HepG2 (cell line): ENCODE measurements around the gene BAIAP2L2. TPM values are rescaled to one million over a fixed set of nuclear protein-coding genes. Genes with fewer than 3 reads are reported as not detected.

Experiments used
- MAFK ChIP-seq, 2 experiments: IDR thresholded peaks in 1 of 2; conservative IDR thresholded peaks in 1 of 2; 2 replicates each; pipeline ENCODE4 v1.6.1; 2011; ENCODE audit warnings: improper control_type of control experiment in 2 of 2, low read length in 2 of 2
- MIER3 ChIP-seq: IDR thresholded peaks from 2 replicates; pipeline ENCODE4 v1.6.1; 2016; ENCODE audit warnings: missing compliant biosample characterization, borderline replicate concordance
- MXD4 ChIP-seq: IDR thresholded peaks from 2 replicates; pipeline ENCODE4 v1.6.1; 2016; ENCODE audit warnings: mild to moderate bottlenecking, missing biosample characterization, missing genetic modification reagents
- NR1H2 ChIP-seq: sonication (generic); formaldehyde crosslinking; IDR thresholded peaks from 2 replicates; pipeline ENCODE4 v1.8.1; 2022; ENCODE audit warnings: low read depth, missing genetic modification reagents, borderline replicate concordance
- PCBP1 ChIP-seq: fragments of 200-400 bp; formaldehyde crosslinking; IDR thresholded peaks from 2 replicates; pipeline ENCODE4 v1.6.1; 2017; ENCODE audit warnings: mild to moderate bottlenecking, low read depth, low read length, borderline replicate concordance
- PHF20 ChIP-seq: sonication (generic); formaldehyde crosslinking; IDR thresholded peaks from 2 replicates; pipeline ENCODE4 v1.5.0; 2020; ENCODE audit warnings: mild to moderate bottlenecking, missing genetic modification reagents
- PLRG1 ChIP-seq: fragments of 450-650 bp; conservative IDR thresholded peaks from 2 replicates; pipeline ENCODE4 v1.6.1; 2016
- SP140L ChIP-seq: sonication (generic); formaldehyde crosslinking; IDR thresholded peaks from 2 replicates; pipeline ENCODE4 v1.4.0; 2020; ENCODE audit warnings: missing genetic modification reagents, borderline replicate concordance
- SP4 ChIP-seq: sonication (generic); formaldehyde crosslinking; IDR thresholded peaks from 2 replicates; pipeline ENCODE4 v1.8.1; 2023; ENCODE audit warnings: mild to moderate bottlenecking, missing genetic modification reagents
- SRY ChIP-seq: sonication (generic); formaldehyde crosslinking; IDR thresholded peaks from 2 replicates; pipeline ENCODE4 v1.8.0; 2022; ENCODE audit warnings: mild to moderate bottlenecking, missing genetic modification reagents
- ZBTB38 ChIP-seq: sonication (generic); formaldehyde crosslinking; IDR thresholded peaks from 2 replicates; pipeline ENCODE4 v1.5.1; 2020; ENCODE audit warnings: mild to moderate bottlenecking, missing genetic modification reagents
- ZKSCAN1 ChIP-seq: fragments of 150-350 bp; IDR thresholded peaks from 2 replicates; pipeline ENCODE4 v1.6.1; 2014; ENCODE audit warnings: low read length
- ZNF24 ChIP-seq: fragments of 450-650 bp; IDR thresholded peaks from 2 replicates; pipeline ENCODE4 v1.6.1; 2017; ENCODE audit warnings: antibody characterized with exemption, mild to moderate bottlenecking
- ZNF557 ChIP-seq: sonication (generic); formaldehyde crosslinking; IDR thresholded peaks from 2 replicates; pipeline ENCODE4 v1.4.0; 2020; ENCODE audit warnings: missing genetic modification reagents
- ZNF75D ChIP-seq: sonication (generic); formaldehyde crosslinking; IDR thresholded peaks from 2 replicates; pipeline ENCODE4 v1.8.1; 2023; ENCODE audit warnings: missing genetic modification reagents, mild to moderate bottlenecking, borderline replicate concordance
- ZSCAN29 ChIP-seq: sonication (generic); formaldehyde crosslinking; conservative IDR thresholded peaks from 2 replicates; pipeline ENCODE4 v1.4.0; 2020; ENCODE audit warnings: mild to moderate bottlenecking, missing genetic modification reagents
- ZSCAN9 ChIP-seq: IDR thresholded peaks from 2 replicates; pipeline ENCODE4 v1.6.1; 2016; ENCODE audit warnings: borderline replicate concordance
- polyA plus RNA-seq, 8 experiments: library from polyadenylated mRNA; depleted of rRNA in 3 of 8; stranded (reverse) in 7 of 8; unstranded in 1 of 8; fragments of >200 nt; fragmentation: Illumina TruSeq in 4 of 8; extraction: Trizol in 4 of 8; gene quantifications; 2 replicates each; pipeline versions ENCODE4 v1.2.1 to v1.2.3, GENCODE V29; 2011 to 2016; ENCODE audit warnings: low read depth in 4 of 8, missing spikeins in 1 of 8, mixed read lengths in 1 of 8; ENCODE audit not compliant: insufficient read depth in 1 of 8
- total RNA-seq, 5 experiments: library from RNA; depleted of rRNA; stranded (reverse); fragments of >200 nt; fragmentation: Illumina TruSeq; extraction: Trizol; gene quantifications; 2 replicates each; pipeline ENCODE4 v1.2.3, GENCODE V29; 2016; ENCODE audit warnings: low read depth in 1 of 5
- TF ChIP-seq, protein P1 (sequence below): IDR thresholded peaks from 2 replicates; pipeline ENCODE4 v1.6.1; 2016
- TF ChIP-seq, protein P2 (sequence below): sonication (generic); formaldehyde crosslinking; IDR thresholded peaks from 2 replicates; pipeline ENCODE4 v1.4.0; 2020; ENCODE audit warnings: missing genetic modification reagents
- TF ChIP-seq, protein P3 (sequence below): IDR thresholded peaks from 2 replicates; pipeline ENCODE4 v1.6.1; 2016; ENCODE audit warnings: missing genetic modification reagents, missing compliant biosample characterization
- TF ChIP-seq, protein P4 (sequence below): sonication (generic); formaldehyde crosslinking; conservative IDR thresholded peaks from 2 replicates; pipeline ENCODE4 v1.8.1; 2023; ENCODE audit warnings: missing genetic modification reagents
- TF ChIP-seq, protein P5 (sequence below): IDR thresholded peaks from 2 replicates; pipeline ENCODE4 v1.6.1; 2016; ENCODE audit warnings: low read depth
- TF ChIP-seq, protein P6 (sequence below): IDR thresholded peaks from 2 replicates; pipeline ENCODE4 v1.6.1; 2018; ENCODE audit warnings: missing genetic modification reagents

Gene BAIAP2L2
- total and polyA plus RNA-seq, 2 of the 13 experiments (the other 11 are each of a cell fraction or from before 2014, with no cell fraction given), result 4.4 to 7.5 TPM

DNA sequence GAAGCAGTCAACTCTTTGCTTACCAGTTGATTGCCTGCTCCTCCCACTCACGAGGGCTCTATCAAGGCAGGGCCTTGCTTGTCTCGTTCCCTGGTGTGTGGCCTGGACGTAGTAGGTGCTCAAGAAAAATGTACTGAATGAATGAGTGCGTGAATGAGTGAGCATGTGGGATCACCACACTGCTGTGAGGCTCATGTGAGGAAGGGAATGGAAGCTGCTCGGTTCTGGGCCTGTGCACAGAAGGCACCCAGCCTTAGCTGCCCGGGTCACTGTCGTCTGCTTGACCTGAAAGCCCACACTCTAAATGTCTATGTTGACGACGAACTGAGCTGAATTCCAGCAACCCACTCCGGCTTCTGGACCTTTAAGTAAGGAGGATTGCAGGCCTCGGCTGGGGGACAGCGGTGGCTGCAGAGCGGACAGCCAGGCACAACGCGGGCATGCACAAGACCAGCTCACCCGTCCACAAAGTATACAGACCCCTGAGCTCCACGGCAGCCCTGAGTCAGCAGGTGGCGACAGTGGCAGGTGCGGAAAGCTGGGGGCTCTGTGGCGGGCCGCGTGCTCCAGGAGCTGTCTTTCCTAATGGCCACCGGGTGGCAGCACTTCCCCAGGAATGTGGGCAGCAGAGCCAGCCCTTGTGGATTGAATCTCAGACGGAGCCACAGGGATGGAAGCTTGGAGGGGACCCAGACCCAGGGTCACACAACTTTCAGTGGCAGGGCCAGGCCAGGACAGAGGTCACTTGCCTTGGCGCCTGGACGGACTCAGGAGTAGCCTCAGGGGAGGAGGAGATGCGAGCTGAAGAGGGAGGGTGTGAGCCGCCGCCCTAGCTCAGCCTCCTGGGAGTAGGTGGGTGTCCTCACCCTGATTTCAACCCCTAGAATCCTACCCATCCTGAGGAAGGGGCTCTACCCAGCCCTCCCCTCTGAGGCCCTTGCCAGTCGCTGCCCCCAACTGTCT, 58.3 kb downstream of the BAIAP2L2 start (continued):
- TF ChIP-seq PHF20 (CRISPR knock-in tag) (no peak), ZKSCAN1 (no peak), ZSCAN29 (no peak), MAFK (conservative IDR thresholded peaks at IDR 0.05 in 1 of 2, IDR thresholded peaks at IDR 0.05 in 1 of 2; ENCODE audit: low read length in 2 of 2) (peak; percentile 70 to 72), PCBP1 (no peak), PLRG1 (no peak), ZSCAN9 (CRISPR knock-in tag) (0 out of 2 replicates have a peak, but pooled peaks have one; percentile 48), SP4 (CRISPR knock-in tag) (peak; percentile 57; the same call in 1 of the 2 replicates), ZNF24 (no peak), SP140L (CRISPR knock-in tag) (peak; percentile 49; the same call in 1 of the 2 replicates), MXD4 (CRISPR knock-in tag) (0 out of 2 replicates have a peak, but pooled peaks have one; percentile 59), NR1H2 (CRISPR knock-in tag) (no peak), ZNF75D (CRISPR knock-in tag) (no peak), ZNF557 (CRISPR knock-in tag) (no peak), MIER3 (peak; percentile 55; the same call in 1 of the 2 replicates), ZBTB38 (peak; percentile 38; the same call in 1 of the 2 replicates), SRY (no peak)
- TF ChIP-seq, protein P1, sequence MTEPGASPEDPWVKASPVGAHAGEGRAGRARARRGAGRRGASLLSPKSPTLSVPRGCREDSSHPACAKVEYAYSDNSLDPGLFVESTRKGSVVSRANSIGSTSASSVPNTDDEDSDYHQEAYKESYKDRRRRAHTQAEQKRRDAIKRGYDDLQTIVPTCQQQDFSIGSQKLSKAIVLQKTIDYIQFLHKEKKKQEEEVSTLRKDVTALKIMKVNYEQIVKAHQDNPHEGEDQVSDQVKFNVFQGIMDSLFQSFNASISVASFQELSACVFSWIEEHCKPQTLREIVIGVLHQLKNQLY (CRISPR knock-in tag), result no peak
- TF ChIP-seq, protein P2, sequence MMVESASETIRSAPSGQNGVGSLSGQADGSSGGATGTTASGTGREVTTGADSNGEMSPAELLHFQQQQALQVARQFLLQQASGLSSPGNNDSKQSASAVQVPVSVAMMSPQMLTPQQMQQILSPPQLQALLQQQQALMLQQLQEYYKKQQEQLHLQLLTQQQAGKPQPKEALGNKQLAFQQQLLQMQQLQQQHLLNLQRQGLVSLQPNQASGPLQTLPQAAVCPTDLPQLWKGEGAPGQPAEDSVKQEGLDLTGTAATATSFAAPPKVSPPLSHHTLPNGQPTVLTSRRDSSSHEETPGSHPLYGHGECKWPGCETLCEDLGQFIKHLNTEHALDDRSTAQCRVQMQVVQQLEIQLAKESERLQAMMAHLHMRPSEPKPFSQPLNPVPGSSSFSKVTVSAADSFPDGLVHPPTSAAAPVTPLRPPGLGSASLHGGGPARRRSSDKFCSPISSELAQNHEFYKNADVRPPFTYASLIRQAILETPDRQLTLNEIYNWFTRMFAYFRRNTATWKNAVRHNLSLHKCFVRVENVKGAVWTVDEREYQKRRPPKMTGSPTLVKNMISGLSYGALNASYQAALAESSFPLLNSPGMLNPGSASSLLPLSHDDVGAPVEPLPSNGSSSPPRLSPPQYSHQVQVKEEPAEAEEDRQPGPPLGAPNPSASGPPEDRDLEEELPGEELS (CRISPR knock-in tag), result peak; percentile 36; the same call in 1 of the 2 replicates
- TF ChIP-seq, protein P3, sequence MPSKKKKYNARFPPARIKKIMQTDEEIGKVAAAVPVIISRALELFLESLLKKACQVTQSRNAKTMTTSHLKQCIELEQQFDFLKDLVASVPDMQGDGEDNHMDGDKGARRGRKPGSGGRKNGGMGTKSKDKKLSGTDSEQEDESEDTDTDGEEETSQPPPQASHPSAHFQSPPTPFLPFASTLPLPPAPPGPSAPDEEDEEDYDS (CRISPR knock-in tag), result peak; percentile 45; the same call in 1 of the 2 replicates
- TF ChIP-seq, protein P4, sequence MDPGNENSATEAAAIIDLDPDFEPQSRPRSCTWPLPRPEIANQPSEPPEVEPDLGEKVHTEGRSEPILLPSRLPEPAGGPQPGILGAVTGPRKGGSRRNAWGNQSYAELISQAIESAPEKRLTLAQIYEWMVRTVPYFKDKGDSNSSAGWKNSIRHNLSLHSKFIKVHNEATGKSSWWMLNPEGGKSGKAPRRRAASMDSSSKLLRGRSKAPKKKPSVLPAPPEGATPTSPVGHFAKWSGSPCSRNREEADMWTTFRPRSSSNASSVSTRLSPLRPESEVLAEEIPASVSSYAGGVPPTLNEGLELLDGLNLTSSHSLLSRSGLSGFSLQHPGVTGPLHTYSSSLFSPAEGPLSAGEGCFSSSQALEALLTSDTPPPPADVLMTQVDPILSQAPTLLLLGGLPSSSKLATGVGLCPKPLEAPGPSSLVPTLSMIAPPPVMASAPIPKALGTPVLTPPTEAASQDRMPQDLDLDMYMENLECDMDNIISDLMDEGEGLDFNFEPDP (CRISPR knock-in tag), result no peak
- TF ChIP-seq, protein P5, sequence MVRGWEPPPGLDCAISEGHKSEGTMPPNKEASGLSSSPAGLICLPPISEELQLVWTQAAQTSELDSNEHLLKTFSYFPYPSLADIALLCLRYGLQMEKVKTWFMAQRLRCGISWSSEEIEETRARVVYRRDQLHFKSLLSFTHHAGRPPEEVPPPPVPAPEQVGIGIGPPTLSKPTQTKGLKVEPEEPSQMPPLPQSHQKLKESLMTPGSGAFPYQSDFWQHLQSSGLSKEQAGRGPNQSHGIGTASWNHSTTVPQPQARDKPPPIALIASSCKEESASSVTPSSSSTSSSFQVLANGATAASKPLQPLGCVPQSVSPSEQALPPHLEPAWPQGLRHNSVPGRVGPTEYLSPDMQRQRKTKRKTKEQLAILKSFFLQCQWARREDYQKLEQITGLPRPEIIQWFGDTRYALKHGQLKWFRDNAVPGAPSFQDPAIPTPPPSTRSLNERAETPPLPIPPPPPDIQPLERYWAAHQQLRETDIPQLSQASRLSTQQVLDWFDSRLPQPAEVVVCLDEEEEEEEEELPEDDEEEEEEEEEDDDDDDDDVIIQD (CRISPR knock-in tag), result 0 out of 2 replicates have a peak, but pooled peaks have one; percentile 12
- TF ChIP-seq, protein P6, sequence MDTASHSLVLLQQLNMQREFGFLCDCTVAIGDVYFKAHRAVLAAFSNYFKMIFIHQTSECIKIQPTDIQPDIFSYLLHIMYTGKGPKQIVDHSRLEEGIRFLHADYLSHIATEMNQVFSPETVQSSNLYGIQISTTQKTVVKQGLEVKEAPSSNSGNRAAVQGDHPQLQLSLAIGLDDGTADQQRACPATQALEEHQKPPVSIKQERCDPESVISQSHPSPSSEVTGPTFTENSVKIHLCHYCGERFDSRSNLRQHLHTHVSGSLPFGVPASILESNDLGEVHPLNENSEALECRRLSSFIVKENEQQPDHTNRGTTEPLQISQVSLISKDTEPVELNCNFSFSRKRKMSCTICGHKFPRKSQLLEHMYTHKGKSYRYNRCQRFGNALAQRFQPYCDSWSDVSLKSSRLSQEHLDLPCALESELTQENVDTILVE (CRISPR knock-in tag), result 0 out of 2 replicates have a peak, but pooled peaks have one; percentile 25
